NB4 (cell line): ENCODE results near the gene SPECC1L.

Experiments
- CTCF ChIP-seq: IDR thresholded peaks from one replicate; pipeline ENCODE4 v1.5.1; 2012; ENCODE audit warnings: low read depth, low read length
- MAX ChIP-seq: IDR thresholded peaks from 2 replicates; pipeline ENCODE4 v1.6.1; 2011; ENCODE audit warnings: low read depth, low read length
- POLR2A ChIP-seq: IDR thresholded peaks from 2 replicates; pipeline ENCODE4 v1.6.1; 2011; ENCODE audit warnings: mild to moderate bottlenecking; ENCODE audit not compliant: insufficient read length; ENCODE audit errors: extremely low read depth

- TF ChIP-seq CTCF (no peak), MAX (no peak), POLR2A (no peak)
These were observed 52.6 kb downstream of the SPECC1L start for GRCh38 chr22:24323233-24323632.
